D341Med (cell line): Measurements from ENCODE around the gene IGSF8.

Source experiments
- DNase-seq: peaks from one replicate; pipeline ENCODE4 v3.0.0; 2012; ENCODE audit warnings: low spot score

The IGSF8 gene

DNA sequence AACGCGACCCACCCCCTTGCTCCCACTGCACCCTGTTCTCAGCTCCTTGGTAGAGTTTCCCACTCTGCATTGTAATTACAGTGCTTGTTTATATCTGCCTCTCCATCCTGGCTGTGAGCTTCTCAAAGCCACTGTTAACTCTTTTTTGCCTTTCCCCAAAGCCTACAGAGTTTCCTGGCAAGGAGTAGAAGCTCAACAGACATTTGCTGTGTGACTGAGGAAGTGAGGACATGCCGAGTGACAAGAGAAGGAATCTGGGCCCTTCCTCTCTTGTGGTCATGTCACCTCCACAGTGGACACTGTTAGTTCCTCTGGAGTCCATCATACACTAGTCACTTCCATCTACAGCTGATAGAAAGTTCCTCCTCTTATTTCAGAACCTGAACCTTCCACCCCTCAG, 6.1 kb upstream of the IGSF8 start:
- DNase-seq, result no peak

- no peak for DNase-seq
These were observed 5.4 kb upstream of the IGSF8 start for GRCh38 chr1:160103658-160104408.

DNA sequence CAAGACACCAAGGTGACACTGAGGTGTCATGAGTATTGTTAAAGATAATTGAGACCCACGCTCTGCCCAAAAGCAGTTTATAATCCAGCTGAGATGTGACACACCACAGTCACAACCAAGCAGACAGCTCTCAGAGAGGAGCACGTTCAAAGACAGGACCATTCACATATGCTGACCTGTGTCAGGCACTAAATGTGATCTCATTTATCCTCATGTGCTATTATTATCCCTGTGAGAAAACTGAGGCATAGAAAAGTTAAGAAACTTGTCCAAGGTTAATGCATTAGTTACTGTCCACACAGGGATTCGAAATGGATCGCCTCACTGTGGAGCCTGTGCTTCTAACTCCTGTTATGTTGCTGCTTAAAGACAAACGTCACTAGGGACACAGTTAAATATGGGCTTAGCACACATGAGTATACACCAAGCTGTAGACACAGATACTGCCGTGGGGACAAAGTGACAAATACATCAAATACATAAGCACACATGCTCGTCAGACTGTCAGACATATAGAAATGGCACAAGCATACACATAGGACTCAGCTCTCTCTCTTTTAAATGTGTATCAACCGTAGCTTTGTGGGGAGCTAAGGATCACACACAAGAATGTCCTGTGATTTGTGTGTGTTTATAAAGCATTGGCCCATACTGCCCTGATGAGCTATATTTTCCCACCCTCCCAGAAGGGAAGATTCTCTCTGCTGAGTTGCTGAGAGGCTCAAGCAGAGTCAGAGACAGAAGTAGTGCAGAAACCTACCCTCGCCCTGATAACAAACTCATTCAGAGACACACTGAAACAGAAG, 3.5 kb upstream of the IGSF8 start:
- no peak for DNase-seq

- peak; percentile 91 for DNase-seq
These were observed 2.8 kb upstream of the IGSF8 start for GRCh38 chr1:160101037-160101716.

GRCh38 chr1:160099716-160100375, 1.4 kb upstream of the IGSF8 start:
- DNase-seq, result no peak

- DNase-seq, result peak; percentile 99
These were observed 588 bp upstream of the IGSF8 start for GRCh38 chr1:160098852-160099561.

DNA sequence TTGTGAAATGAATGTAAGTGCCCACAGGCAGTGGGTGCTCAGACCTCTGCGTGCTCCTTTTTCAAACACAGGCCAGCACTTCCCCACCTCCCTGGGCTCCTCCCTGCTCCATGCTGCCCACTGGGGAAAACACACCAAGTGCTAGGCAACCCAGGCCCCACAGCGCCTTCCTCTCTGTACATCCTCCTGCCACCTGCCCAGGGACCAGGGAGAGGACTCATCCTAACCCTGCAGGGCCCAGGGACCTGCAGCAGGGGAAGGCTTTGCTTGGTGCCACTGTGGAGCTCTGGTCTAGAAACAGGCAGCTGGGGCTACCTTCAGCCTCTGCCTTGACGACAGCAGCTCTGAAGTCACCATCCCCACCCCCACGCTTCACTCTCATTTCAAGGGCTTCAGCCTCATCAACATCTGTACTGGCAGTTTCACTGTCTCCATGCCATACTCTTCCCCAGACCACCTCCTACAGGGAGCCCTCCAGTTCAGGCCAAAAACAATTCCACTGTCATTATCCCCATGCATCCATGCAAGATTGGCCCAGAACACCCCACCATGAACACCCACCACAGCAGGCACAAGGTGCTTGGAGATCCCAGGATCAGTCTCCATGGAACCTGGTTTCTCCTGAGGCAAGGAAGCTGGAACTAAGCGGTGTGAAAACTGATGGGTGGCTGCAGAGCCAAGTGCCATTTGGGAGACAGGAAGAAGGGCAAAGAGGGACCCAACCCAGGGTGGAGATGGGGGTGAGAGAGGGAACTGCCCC, 1.1 kb downstream of the IGSF8 start:
- no peak for DNase-seq

GRCh38 chr1:160096274-160097116, 1.9 kb downstream of the IGSF8 start:
- no peak for DNase-seq

DNA sequence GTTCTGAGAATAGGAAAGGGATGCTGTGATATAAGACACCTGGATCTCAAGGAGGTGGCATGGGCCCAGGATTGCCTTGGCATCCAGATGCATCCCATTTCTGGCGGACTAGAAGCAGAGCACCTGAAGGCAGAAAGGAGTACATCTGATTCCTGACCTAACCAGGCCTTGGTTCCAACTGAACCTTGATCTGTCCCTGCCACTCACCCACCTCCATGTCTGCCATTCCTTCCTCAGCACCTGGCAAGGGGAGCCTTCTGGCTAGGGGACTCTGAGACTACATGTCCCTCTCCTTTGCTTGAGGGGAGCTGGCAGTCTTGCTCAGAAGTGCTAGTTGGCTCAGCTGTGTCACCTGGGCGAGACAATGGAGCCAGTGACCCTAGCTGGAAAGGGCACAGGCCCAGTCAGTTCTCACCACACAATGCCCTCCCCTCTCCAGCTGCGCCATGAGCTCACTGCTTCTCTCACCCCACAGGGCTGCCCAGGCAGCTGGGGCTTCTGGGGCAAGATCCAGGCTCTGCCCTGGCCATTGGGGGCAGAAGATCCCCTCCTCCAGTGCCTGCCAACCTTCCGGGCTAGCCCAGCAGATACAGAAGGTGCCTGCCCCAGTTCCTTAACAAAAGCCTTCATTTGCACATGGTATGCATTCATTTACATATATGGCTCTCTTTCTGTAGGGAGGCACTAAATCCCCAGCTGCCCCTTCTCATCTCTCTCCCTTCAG, 2.9 kb downstream of the IGSF8 start:
- DNase-seq, result no peak

DNA sequence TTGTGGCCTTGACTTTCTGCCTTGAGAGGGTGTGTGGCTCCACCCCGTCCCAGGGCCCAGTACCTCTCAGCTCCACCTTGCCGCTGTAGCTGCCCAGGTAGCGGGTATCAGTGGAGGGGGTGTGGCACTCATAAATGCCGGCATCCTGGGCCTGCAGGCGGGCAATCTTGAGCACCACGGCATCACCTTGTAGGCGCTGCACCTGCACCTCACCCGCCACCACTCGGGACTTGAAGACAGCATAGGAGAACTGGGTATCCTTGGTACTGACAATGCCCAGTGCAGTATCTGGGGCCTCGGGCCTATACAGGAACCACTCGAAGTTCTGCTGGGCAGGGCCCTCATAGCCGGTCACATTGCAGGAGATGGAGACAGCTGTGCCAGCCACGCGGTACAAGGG, 3.6 kb downstream of the IGSF8 start:
- no peak for DNase-seq

GRCh38 chr1:160094291-160094625, 4.2 kb downstream of the IGSF8 start:
- DNase-seq, result no peak

DNA sequence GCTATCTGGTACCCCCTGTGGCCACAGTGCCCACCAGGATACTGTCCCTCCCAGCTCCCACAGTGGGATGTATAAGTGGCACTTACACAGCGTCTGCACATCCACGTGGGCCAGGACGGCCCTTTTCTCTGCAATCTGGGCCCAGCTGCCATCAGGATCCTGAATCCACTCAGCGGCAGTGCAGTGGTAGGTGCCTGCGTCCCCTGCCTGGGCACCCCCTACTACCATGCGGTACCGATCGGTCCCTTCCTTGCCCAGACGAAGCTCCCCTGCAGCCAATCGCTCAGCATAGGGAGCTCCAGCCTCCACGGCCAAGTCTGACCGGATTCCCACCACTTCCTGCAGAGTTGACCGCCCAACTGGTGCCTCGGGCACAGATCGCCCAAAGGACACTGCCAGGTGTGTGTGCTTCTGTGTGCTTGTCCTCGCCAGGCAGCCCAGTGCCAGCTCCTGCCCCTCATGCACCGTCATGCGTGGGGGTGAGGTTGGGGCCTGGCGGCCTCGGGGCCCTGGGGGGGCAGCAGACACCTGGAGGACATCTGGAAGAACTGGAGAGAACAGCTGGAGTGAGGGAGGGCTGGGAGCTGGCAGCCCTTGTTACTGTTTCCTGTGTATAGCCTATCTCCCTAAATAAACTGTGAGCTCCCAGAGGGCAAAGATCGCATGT, 4.7 kb downstream of the IGSF8 start:
- no peak for DNase-seq

DNA sequence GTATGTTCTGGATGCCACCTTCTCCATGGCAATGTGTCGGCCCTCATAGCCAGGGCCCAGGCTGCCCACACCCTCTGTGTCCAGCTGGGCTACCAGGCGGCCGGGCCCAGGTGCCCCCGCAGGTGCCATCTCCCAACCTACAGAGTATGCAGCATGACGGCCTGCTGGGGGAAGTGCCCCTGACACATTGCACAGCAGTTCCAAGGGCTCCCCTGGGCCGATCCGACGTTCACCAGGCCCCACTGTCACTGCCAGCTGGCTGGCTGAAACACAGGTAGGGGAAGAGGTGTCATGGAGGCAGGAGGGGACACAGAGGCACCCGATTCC, 5.4 kb downstream of the IGSF8 start:
- DNase-seq, result no peak

- no peak for DNase-seq
These were observed 5.9 kb downstream of the IGSF8 start for GRCh38 chr1:160092366-160093068.

GRCh38 chr1:160091666-160092223, 6.7 kb downstream of the IGSF8 start:
- DNase-seq, result no peak

- no peak for DNase-seq
These were observed 7.7 kb downstream of the IGSF8 start for GRCh38 chr1:160090760-160091159.

DNA sequence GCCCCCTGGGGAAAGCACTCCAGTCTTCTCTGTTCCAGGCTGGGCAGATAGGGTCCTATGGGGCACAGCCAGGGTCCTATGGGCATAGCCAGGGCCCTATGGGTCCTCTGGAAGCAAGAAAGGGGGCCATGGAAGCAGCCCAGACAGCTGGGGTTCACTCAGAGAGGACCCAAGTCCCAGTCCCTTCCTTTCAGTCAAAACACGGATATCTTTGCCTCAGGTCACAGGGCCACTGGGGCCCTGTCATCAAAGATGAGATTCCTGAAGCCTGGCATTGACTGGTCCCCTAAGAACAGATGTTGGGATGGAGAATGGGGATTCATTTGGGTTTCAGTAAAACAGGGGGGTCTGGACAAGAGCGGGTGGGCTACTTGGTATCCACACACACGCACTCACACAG, 8.5 kb downstream of the IGSF8 start:
- DNase-seq, result no peak

DNA sequence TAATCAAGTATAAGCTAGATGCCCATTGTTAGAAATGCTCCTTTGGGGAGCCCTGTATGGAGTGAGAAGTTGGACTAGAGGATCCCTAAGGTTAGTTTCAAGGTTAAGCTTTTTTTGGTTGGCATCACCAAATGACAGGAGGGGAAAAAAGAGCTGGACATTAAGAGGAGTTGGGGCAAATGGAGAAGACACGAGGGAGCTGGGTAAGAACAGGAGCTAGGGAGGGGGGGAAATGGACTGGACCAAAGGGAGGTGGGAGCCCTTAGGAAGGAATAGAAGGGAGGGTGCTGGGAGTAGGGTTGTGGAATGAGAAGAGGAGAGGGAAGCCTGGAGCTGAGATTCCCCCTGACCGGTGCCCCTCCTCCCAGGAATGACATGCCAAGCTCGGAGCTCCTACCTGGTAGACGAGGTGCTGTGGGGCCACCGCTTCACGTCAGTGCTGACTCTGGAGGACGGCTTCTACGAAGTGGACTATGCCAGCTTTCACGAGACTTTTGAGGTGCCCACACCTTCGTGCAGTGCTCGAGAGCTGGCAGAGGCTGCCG, 11.2 kb downstream of the IGSF8 start:
- no peak for DNase-seq
